ENCODE results near the gene MICU2. TPM values are rescaled to one million over a fixed set of nuclear protein-coding genes. Genes with fewer than 3 reads are reported as not detected.

MICU2 gene
- total RNA-seq, result 10 to 100 TPM; 36.2 to 37.4 TPM

GRCh38 chr13:21603531-21604448 is at the start of gene MICU2:
Gene MICU2 (minus strand): TSS chr13:21604170. CDS start chr13:21604148, 22 bp downstream.
- peak within 1 kb of the TSS; percentile 89 for H3K4me3 Mint-ChIP-seq
- POLR2A ChIA-PET, result interaction anchor here (0.7 to 1.7 kb wide), 21 partner anchors 9 to 1821 kb away, joined by 3 to 9 read pairs (median 3); partner anchors contain the start of genes FGF9, MRPL57, PSPC1 and SKA3
- H3K36me3 Mint-ChIP-seq, result peaks cover 17% of the 10 kb centered on the region
- peaks cover 8% of the 10 kb centered on the region for H3K9me3 Mint-ChIP-seq
- H3K27me3 Mint-ChIP-seq, result peaks cover 17% of the 10 kb centered on the region
- ATAC-seq (ENCODE audit: low read depth) (peak; percentile 95), DNase-seq (peak; percentile 96)
- peaks cover 20% of the 10 kb centered on the region for H3K4me1 Mint-ChIP-seq
- peak within 1 kb of the TSS; percentile 93 for H3K27ac Mint-ChIP-seq

GRCh38 chr13:21641629-21642028 is 37.7 kb upstream of the MICU2 start:
- no peaks in the 10 kb centered on the region for H3K36me3 Mint-ChIP-seq
- ATAC-seq (ENCODE audit: low read depth) (no peak), DNase-seq (no peak)
- H3K9me3 Mint-ChIP-seq, result no peaks in the 10 kb centered on the region
- no peak overlapping the region for H3K4me3 Mint-ChIP-seq
- no peak overlapping the region for H3K27ac Mint-ChIP-seq
- peaks cover 5% of the 10 kb centered on the region for H3K27me3 Mint-ChIP-seq
- POLR2A ChIA-PET, result no interaction called here
- no peaks in the 10 kb centered on the region for H3K4me1 Mint-ChIP-seq

- Mint-ChIP-seq H3K27ac (no peak overlapping the region), H3K4me1 (no peaks in the 10 kb centered on the region), H3K36me3 (no peaks in the 10 kb centered on the region), H3K9me3 (no peaks in the 10 kb centered on the region), H3K27me3 (peaks cover 6% of the 10 kb centered on the region), H3K4me3 (no peak overlapping the region)
- ATAC-seq (ENCODE audit: low read depth) (no peak), DNase-seq (no peak)
- POLR2A ChIA-PET, result no interaction called here
Measured at GRCh38 chr13:21639561-21639960, 35.6 kb upstream of the MICU2 start.

GRCh38 chr13:21638319-21639282 is 34.6 kb upstream of the MICU2 start:
- H3K36me3 Mint-ChIP-seq, result no peaks in the 10 kb centered on the region
- POLR2A ChIA-PET, result interaction anchor here (1.1 kb wide), 1 partner anchor 35 kb away, joined by 5 read pairs; the partner anchor contains the start of gene MICU2
- no peaks in the 10 kb centered on the region for H3K4me1 Mint-ChIP-seq
- H3K27me3 Mint-ChIP-seq, result peaks cover 6% of the 10 kb centered on the region
- no peak overlapping the region for H3K27ac Mint-ChIP-seq
- H3K9me3 Mint-ChIP-seq, result no peaks in the 10 kb centered on the region
- ATAC-seq (ENCODE audit: low read depth), result no peak
- H3K4me3 Mint-ChIP-seq, result no peak overlapping the region
- no peak for DNase-seq

GRCh38 chr13:21637296-21637695 is 33.3 kb upstream of the MICU2 start:
- ATAC-seq (ENCODE audit: low read depth) (peak; percentile 54), DNase-seq (no peak)
- no peaks in the 10 kb centered on the region for H3K4me1 Mint-ChIP-seq
- no peak overlapping the region for H3K27ac Mint-ChIP-seq
- H3K36me3 Mint-ChIP-seq, result no peaks in the 10 kb centered on the region
- peaks cover 6% of the 10 kb centered on the region for H3K27me3 Mint-ChIP-seq
- no peak overlapping the region for H3K4me3 Mint-ChIP-seq
- POLR2A ChIA-PET, result interaction anchor here (1.1 kb wide), 1 partner anchor 33 kb away, joined by 5 read pairs; the partner anchor contains the start of gene MICU2
- H3K9me3 Mint-ChIP-seq, result no peaks in the 10 kb centered on the region

GRCh38 chr13:21636656-21637055 is 32.7 kb upstream of the MICU2 start:
- ATAC-seq (ENCODE audit: low read depth), result no peak
- Mint-ChIP-seq H3K9me3 (peaks cover 1% of the 10 kb centered on the region), H3K4me3 (no peak overlapping the region), H3K4me1 (no peaks in the 10 kb centered on the region), H3K36me3 (no peaks in the 10 kb centered on the region), H3K27me3 (peaks cover 6% of the 10 kb centered on the region), H3K27ac (no peak overlapping the region)
- POLR2A ChIA-PET, result no interaction called here
- no peak for DNase-seq

DNA sequence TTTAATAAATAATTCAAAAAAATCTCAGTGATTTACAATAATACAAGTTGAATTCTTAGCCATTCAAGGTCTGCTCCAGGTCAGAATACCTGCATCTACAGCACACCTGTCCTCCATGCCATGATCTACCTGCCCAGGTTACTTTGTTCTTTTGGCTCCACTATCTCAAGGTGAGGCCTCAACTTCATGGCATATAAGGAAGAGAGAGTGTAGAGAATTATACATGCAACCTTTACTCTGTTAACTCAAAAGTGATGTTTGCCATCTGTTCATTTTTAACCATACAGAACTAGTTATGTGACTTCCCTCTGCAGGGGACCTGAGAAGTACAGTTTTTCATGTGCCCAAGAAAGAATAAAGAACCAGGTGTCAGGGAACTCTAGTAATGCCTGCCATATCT is 28.2 kb upstream of the MICU2 start:
- Mint-ChIP-seq H3K4me1 (no peaks in the 10 kb centered on the region), H3K4me3 (no peak overlapping the region), H3K36me3 (no peaks in the 10 kb centered on the region), H3K9me3 (peaks cover 3% of the 10 kb centered on the region), H3K27ac (no peak overlapping the region), H3K27me3 (peaks cover 10% of the 10 kb centered on the region)
- ATAC-seq (ENCODE audit: low read depth) (no peak), DNase-seq (no peak)
- POLR2A ChIA-PET, result no interaction called here

DNA sequence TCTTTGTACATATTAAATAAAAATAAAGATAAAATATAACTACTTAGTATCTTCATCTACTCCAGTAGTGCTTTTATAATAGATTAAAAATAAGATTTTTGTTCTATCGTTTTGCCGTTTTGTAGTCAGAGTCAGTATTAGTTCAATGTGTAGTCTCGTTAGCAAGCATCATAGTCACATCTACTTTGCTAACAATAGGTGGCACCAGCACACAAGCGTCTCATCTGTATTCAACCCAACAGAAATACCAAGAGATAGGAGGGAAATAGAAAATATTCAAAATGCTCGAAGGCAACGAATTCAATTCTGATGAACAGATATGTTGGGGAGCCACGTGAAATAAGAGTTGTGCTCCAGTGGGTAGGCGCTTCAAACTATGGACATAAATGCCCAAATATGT is 21.4 kb upstream of the MICU2 start:
- Mint-ChIP-seq H3K36me3 (no peaks in the 10 kb centered on the region), H3K27ac (no peak overlapping the region), H3K4me1 (no peaks in the 10 kb centered on the region), H3K4me3 (no peak overlapping the region), H3K27me3 (peaks cover 13% of the 10 kb centered on the region), H3K9me3 (no peaks in the 10 kb centered on the region)
- ATAC-seq (ENCODE audit: low read depth) (no peak), DNase-seq (no peak)
- POLR2A ChIA-PET, result no interaction called here

DNA sequence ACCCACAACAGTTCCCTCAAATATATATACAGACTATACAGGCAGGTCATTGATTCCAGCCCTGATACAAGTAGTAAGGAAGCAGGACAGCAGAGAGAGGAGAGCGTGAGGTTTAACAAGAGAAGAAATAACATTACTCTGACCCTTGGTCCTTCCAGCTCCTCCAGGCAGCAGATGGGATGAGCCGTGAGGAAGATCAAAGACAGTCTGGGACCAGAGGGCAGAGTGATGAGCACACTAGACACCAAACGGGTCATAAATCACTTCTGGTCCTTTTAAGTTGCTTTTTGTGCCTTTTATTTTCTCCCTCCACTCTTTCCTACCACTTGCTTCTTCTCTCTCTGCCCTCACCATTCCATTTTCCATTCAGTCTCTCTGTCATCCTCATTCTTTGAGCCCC is 16.9 kb upstream of the MICU2 start:
- H3K27ac Mint-ChIP-seq, result no peak overlapping the region
- H3K27me3 Mint-ChIP-seq, result peaks cover 24% of the 10 kb centered on the region
- H3K4me1 Mint-ChIP-seq, result no peaks in the 10 kb centered on the region
- H3K9me3 Mint-ChIP-seq, result no peaks in the 10 kb centered on the region
- DNase-seq (no peak), ATAC-seq (ENCODE audit: low read depth) (no peak)
- POLR2A ChIA-PET, result no interaction called here
- H3K36me3 Mint-ChIP-seq, result no peaks in the 10 kb centered on the region
- H3K4me3 Mint-ChIP-seq, result no peak overlapping the region

- H3K27ac Mint-ChIP-seq, result no peak overlapping the region
- ATAC-seq (ENCODE audit: low read depth) (no peak), DNase-seq (no peak)
- H3K27me3 Mint-ChIP-seq, result peaks cover 25% of the 10 kb centered on the region
- H3K36me3 Mint-ChIP-seq, result no peaks in the 10 kb centered on the region
- POLR2A ChIA-PET, result no interaction called here
- no peaks in the 10 kb centered on the region for H3K9me3 Mint-ChIP-seq
- no peaks in the 10 kb centered on the region for H3K4me1 Mint-ChIP-seq
- no peak overlapping the region for H3K4me3 Mint-ChIP-seq
Measured at GRCh38 chr13:21619633-21620220, 15.8 kb upstream of the MICU2 start.

- no peaks in the 10 kb centered on the region for H3K4me1 Mint-ChIP-seq
- POLR2A ChIA-PET, result no interaction called here
- H3K36me3 Mint-ChIP-seq, result no peaks in the 10 kb centered on the region
- no peak for DNase-seq
- no peaks in the 10 kb centered on the region for H3K9me3 Mint-ChIP-seq
- H3K27me3 Mint-ChIP-seq, result peaks cover 22% of the 10 kb centered on the region
- no peak overlapping the region for H3K27ac Mint-ChIP-seq
- no peak for ATAC-seq (ENCODE audit: low read depth)
- H3K4me3 Mint-ChIP-seq, result no peak overlapping the region
Measured at GRCh38 chr13:21616880-21617279, 12.9 kb upstream of the MICU2 start.

DNA sequence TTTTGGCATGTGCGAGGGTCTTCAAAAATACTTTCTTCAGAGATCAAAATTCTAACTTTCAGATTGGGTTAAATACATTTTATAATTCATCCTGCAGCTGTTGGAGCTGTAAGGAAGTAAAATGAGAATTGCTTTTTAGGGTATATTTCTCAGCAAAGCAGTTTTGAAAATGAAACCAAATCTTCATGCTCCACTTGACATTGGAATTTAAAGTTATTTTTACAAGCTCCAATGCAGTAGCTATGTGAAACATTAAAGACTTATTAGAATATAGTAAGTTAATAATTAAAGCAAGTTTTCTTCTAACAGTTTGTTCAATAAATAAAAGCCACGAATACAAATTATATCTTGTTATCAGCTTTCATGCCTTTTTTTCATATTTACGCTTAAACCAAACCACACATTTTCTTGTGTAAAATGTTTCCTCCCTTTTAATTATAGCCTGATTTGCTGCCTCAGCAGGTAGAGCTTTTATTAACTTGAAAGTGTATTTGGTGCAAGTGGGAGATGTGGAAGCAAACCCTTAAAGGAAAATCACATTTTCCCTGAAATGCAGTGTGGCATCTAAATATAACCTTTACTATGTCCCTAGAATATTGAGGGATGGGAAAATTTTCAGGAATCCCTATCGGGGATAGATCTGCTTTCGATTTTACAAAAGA is 12.4 kb upstream of the MICU2 start:
- no peaks in the 10 kb centered on the region for H3K4me1 Mint-ChIP-seq
- no peak overlapping the region for H3K27ac Mint-ChIP-seq
- no peak overlapping the region for H3K4me3 Mint-ChIP-seq
- no peaks in the 10 kb centered on the region for H3K9me3 Mint-ChIP-seq
- POLR2A ChIA-PET, result no interaction called here
- no peaks in the 10 kb centered on the region for H3K36me3 Mint-ChIP-seq
- DNase-seq (no peak), ATAC-seq (ENCODE audit: low read depth) (no peak)
- H3K27me3 Mint-ChIP-seq, result peaks cover 21% of the 10 kb centered on the region

- POLR2A ChIA-PET, result no interaction called here
- H3K4me1 Mint-ChIP-seq, result no peaks in the 10 kb centered on the region
- H3K36me3 Mint-ChIP-seq, result no peaks in the 10 kb centered on the region
Measured at GRCh38 chr13:21615427-21615826, 11.5 kb upstream of the MICU2 start.

More at GRCh38 chr13:21615427-21615826, 11.5 kb upstream of the MICU2 start:
- DNase-seq (no peak), ATAC-seq (ENCODE audit: low read depth) (no peak)
- Mint-ChIP-seq H3K9me3 (no peaks in the 10 kb centered on the region), H3K4me3 (no peak overlapping the region), H3K27ac (no peak overlapping the region), H3K27me3 (peaks cover 19% of the 10 kb centered on the region)

Measured in activated naive CD8-positive, alpha-beta T cell treated with anti-CD3 and anti-CD28 coated beads, Interleukin-2, amount 10 ng/mL, durations not matched to agents 7 days and 5 days (primary cell).